ENCODE results near the gene MPRIP.

The MPRIP gene

GRCh38 chr17:17204041-17204591 is 161.9 kb downstream of the MPRIP start:
- H3K9me3 ChIP-seq (ENCODE audit: control insufficient read depth, low read length), result no peaks in the 10 kb centered on the region
- H2AFZ ChIP-seq, result no peak overlapping the region
- no peak overlapping the region for H3K4me3 ChIP-seq (ENCODE audit: low read depth, low read length)
- H3K79me2 ChIP-seq, result no peaks in the 10 kb centered on the region
- TF ChIP-seq CTCF (IDR thresholded peaks at IDR 0.05), result no peak
- H3K27ac ChIP-seq, result no peak overlapping the region
- no peaks in the 10 kb centered on the region for H3K36me3 ChIP-seq (ENCODE audit: control insufficient read depth, insufficient read depth, low read length)
- peaks cover 4% of the 10 kb centered on the region for H3K4me1 ChIP-seq
- no peaks in the 10 kb centered on the region for H3K27me3 ChIP-seq (ENCODE audit: control insufficient read depth, insufficient read depth, low read length)
- peak overlapping the region; percentile 96 for H3K4me2 ChIP-seq (ENCODE audit: low read length)
- H3K9ac ChIP-seq, result no peak overlapping the region

GRCh38 chr17:17204635-17205231 is 162.5 kb downstream of the MPRIP start:
- Histone ChIP-seq H3K27me3 (ENCODE audit: control insufficient read depth, insufficient read depth, low read length) (no peaks in the 10 kb centered on the region), H3K4me2 (ENCODE audit: low read length) (peak overlapping the region; percentile 96), H3K27ac (no peak overlapping the region), H3K4me1 (peaks cover 4% of the 10 kb centered on the region), H3K9ac (no peak overlapping the region), H3K4me3 (ENCODE audit: low read depth, low read length) (peak overlapping the region; percentile 75), H3K9me3 (ENCODE audit: control insufficient read depth, low read length) (no peaks in the 10 kb centered on the region), H2AFZ (peak overlapping the region; percentile 91), H3K79me2 (no peaks in the 10 kb centered on the region), H3K36me3 (ENCODE audit: control insufficient read depth, insufficient read depth, low read length) (no peaks in the 10 kb centered on the region)
- no peak for TF ChIP-seq CTCF (IDR thresholded peaks at IDR 0.05)

- Histone ChIP-seq H2AFZ (peak overlapping the region; percentile 91), H3K4me1 (peaks cover 4% of the 10 kb centered on the region), H3K27ac (peak overlapping the region; percentile 81), H3K36me3 (ENCODE audit: control insufficient read depth, insufficient read depth, low read length) (no peaks in the 10 kb centered on the region), H3K4me3 (ENCODE audit: low read depth, low read length) (peak overlapping the region; percentile 75), H3K4me2 (ENCODE audit: low read length) (peak overlapping the region; percentile 96), H3K9me3 (ENCODE audit: control insufficient read depth, low read length) (no peaks in the 10 kb centered on the region), H3K79me2 (no peaks in the 10 kb centered on the region), H3K27me3 (ENCODE audit: control insufficient read depth, insufficient read depth, low read length) (no peaks in the 10 kb centered on the region), H3K9ac (no peak overlapping the region)
- peak; percentile 10 for TF ChIP-seq CTCF (IDR thresholded peaks at IDR 0.05)
Observed at GRCh38 chr17:17205368-17206123, 163.3 kb downstream of the MPRIP start.

- H3K4me1 ChIP-seq, result peaks cover 4% of the 10 kb centered on the region
- peak within 1 kb of the TSS; percentile 81 for H3K27ac ChIP-seq
- H3K4me3 ChIP-seq (ENCODE audit: low read depth, low read length), result peak within 1 kb of the TSS; percentile 75
- H3K4me2 ChIP-seq (ENCODE audit: low read length), result peak within 1 kb of the TSS; percentile 96
- no peaks in the 10 kb centered on the region for H3K27me3 ChIP-seq (ENCODE audit: control insufficient read depth, insufficient read depth, low read length)
- no peak for TF ChIP-seq CTCF (IDR thresholded peaks at IDR 0.05)
- H2AFZ ChIP-seq, result peak within 1 kb of the TSS; percentile 91
- H3K36me3 ChIP-seq (ENCODE audit: control insufficient read depth, insufficient read depth, low read length), result no peaks in the 10 kb centered on the region
- H3K79me2 ChIP-seq, result no peaks in the 10 kb centered on the region
- no peak within 1 kb of the TSS for H3K9ac ChIP-seq
- no peaks in the 10 kb centered on the region for H3K9me3 ChIP-seq (ENCODE audit: control insufficient read depth, low read length)
Observed at GRCh38 chr17:17206124-17206912, 164.1 kb downstream of the MPRIP start, which contains the start of gene PLD6. PLD6 (minus strand) TSS chr17:17206333; CDS start chr17:17206286, 47 bp downstream.
